B cell (primary cell): ENCODE measurements around the gene PBX1.

ENCODE experiments used
- CTCF ChIP-seq: fragments of 200-600 bp; IDR thresholded peaks from one replicate; pipeline ENCODE4 v1.8.0; 2022; ENCODE audit warnings: antibody characterized with exemption, mild to moderate bottlenecking
- EZH2 ChIP-seq: IDR thresholded peaks from 2 replicates; pipeline ENCODE4 v1.6.1; 2012; ENCODE audit warnings: borderline replicate concordance, low read depth, mild to moderate bottlenecking, moderate library complexity, low read length; ENCODE audit not compliant: insufficient read depth, poor library complexity, severe bottlenecking

GRCh38 chr1:164577291-164577690, 18.3 kb downstream of the PBX1 start:
- TF ChIP-seq CTCF (no peak), EZH2 (no peak)
